ENCODE measurements around the gene SLC27A5. TPM values are rescaled to one million over a fixed set of nuclear protein-coding genes. Genes with fewer than 3 reads are reported as not detected.
A peak's percentile ranks its signal among the peaks of the same experiment; 100 is the strongest.

SLC27A5 gene
- total and polyA plus RNA-seq, 2 experiments from 2014 or later, result 16.2 to 35.5 TPM

DNA sequence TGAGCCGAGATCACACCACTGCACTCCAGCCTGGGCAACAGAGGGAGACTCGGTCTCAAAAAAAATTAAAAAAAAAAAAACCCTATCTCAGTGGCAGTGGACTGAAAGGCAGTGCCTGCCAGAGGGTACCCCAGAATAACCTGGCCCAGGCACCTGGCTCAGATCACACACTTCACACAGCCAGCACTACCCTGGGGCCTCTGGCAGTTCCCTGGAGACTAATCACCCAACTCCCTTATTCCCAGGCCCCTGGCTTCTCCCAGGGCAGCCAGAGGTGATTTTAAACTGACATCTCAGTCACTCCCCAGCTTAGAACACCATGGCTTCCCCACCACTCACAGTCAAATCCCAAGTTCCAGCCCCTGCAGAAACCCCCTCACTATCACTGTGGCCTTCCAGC is 3.5 kb upstream of the SLC27A5 start:
- Histone ChIP-seq H3F3A (replicated peaks; ENCODE audit: low read depth) (peaks cover 22% of the 10 kb centered on the region; the same call in 1 of the 2 replicates), H3K79me2 (replicated peaks; ENCODE audit: insufficient read depth) (peaks cover 11% of the 10 kb centered on the region; the same call in 1 of the 2 replicates), H3K27me3 (ENCODE audit: insufficient read depth) (no peaks in the 10 kb centered on the region), H3K27ac (ENCODE audit: low read depth) (no peak overlapping the region), H3K4me3 (no peak overlapping the region), H3K36me3 (ENCODE audit: insufficient read depth) (no peaks in the 10 kb centered on the region), H4K20me1 (replicated peaks; ENCODE audit: insufficient read depth) (no peaks in the 10 kb centered on the region), H2AFZ (no peak overlapping the region), H3K4me1 (ENCODE audit: insufficient read depth) (peaks cover 24% of the 10 kb centered on the region), H3K9me2 (ENCODE audit: insufficient read depth) (no peaks in the 10 kb centered on the region), H3K4me2 (no peak overlapping the region; the same call in 1 of the 2 replicates)
- Mint-ChIP-seq H3K4me3 (peak overlapping the region; percentile 59), H3K27me3 (ENCODE audit: insufficient read depth, low read depth, poor library complexity) (peaks cover 38% of the 10 kb centered on the region), H3K36me3 (ENCODE audit: low read depth) (peaks cover 17% of the 10 kb centered on the region), H3K27ac (peak overlapping the region; percentile 39), H3K9me3 (no peaks in the 10 kb centered on the region; the same call in 2 of the 3 replicates), H3K4me1 (peaks cover 30% of the 10 kb centered on the region)
- ATAC-seq (no peak), DNase-seq (ENCODE audit: low spot score) (no peak)
- TF ChIP-seq, protein P1, sequence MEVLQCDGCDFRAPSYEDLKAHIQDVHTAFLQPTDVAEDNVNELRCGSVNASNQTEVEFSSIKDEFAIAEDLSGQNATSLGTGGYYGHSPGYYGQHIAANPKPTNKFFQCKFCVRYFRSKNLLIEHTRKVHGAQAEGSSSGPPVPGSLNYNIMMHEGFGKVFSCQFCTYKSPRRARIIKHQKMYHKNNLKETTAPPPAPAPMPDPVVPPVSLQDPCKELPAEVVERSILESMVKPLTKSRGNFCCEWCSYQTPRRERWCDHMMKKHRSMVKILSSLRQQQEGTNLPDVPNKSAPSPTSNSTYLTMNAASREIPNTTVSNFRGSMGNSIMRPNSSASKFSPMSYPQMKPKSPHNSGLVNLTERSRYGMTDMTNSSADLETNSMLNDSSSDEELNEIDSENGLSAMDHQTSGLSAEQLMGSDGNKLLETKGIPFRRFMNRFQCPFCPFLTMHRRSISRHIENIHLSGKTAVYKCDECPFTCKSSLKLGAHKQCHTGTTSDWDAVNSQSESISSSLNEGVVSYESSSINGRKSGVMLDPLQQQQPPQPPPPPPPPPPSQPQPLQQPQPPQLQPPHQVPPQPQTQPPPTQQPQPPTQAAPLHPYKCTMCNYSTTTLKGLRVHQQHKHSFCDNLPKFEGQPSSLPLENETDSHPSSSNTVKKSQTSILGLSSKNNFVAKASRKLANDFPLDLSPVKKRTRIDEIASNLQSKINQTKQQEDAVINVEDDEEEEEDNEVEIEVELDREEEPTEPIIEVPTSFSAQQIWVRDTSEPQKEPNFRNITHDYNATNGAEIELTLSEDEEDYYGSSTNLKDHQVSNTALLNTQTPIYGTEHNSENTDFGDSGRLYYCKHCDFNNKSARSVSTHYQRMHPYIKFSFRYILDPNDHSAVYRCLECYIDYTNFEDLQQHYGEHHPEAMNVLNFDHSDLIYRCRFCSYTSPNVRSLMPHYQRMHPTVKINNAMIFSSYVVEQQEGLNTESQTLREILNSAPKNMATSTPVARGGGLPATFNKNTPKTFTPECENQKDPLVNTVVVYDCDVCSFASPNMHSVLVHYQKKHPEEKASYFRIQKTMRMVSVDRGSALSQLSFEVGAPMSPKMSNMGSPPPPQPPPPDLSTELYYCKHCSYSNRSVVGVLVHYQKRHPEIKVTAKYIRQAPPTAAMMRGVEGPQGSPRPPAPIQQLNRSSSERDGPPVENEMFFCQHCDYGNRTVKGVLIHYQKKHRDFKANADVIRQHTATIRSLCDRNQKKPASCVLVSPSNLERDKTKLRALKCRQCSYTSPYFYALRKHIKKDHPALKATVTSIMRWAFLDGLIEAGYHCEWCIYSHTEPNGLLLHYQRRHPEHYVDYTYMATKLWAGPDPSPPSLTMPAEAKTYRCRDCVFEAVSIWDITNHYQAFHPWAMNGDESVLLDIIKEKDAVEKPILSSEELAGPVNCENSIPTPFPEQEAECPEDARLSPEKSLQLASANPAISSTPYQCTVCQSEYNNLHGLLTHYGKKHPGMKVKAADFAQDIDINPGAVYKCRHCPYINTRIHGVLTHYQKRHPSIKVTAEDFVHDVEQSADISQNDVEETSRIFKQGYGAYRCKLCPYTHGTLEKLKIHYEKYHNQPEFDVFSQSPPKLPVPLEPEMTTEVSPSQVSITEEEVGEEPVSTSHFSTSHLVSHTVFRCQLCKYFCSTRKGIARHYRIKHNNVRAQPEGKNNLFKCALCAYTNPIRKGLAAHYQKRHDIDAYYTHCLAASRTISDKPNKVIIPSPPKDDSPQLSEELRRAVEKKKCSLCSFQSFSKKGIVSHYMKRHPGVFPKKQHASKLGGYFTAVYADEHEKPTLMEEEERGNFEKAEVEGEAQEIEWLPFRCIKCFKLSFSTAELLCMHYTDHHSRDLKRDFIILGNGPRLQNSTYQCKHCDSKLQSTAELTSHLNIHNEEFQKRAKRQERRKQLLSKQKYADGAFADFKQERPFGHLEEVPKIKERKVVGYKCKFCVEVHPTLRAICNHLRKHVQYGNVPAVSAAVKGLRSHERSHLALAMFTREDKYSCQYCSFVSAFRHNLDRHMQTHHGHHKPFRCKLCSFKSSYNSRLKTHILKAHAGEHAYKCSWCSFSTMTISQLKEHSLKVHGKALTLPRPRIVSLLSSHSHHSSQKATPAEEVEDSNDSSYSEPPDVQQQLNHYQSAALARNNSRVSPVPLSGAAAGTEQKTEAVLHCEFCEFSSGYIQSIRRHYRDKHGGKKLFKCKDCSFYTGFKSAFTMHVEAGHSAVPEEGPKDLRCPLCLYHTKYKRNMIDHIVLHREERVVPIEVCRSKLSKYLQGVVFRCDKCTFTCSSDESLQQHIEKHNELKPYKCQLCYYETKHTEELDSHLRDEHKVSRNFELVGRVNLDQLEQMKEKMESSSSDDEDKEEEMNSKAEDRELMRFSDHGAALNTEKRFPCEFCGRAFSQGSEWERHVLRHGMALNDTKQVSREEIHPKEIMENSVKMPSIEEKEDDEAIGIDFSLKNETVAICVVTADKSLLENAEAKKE (CRISPR knock-in tag; IDR thresholded peaks at IDR 0.05), result no peak
- TF ChIP-seq, protein P2, sequence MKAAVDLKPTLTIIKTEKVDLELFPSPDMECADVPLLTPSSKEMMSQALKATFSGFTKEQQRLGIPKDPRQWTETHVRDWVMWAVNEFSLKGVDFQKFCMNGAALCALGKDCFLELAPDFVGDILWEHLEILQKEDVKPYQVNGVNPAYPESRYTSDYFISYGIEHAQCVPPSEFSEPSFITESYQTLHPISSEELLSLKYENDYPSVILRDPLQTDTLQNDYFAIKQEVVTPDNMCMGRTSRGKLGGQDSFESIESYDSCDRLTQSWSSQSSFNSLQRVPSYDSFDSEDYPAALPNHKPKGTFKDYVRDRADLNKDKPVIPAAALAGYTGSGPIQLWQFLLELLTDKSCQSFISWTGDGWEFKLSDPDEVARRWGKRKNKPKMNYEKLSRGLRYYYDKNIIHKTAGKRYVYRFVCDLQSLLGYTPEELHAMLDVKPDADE (IDR thresholded peaks at IDR 0.05), result no peak
- TF ChIP-seq REST (IDR thresholded peaks at IDR 0.05; ENCODE audit: unreplicated experiment) (no peak), JUNB (IDR thresholded peaks at IDR 0.05; ENCODE audit: unreplicated experiment) (no peak)

Measured in GM23338 (cell line).